Astrocyte of the hippocampus (primary cell): ENCODE measurements around the gene GPR137B.

Experiments used
- DNase-seq: peaks from one replicate; pipeline ENCODE4 v3.0.0; 2011; ENCODE audit warnings: low read depth, low spot score

Gene GPR137B

GRCh38 chr1:236258114-236258622 is 115.8 kb downstream of the GPR137B start:
- DNase-seq: no peak
